Cerebellar nuclear complex (tissue), 1 donor: ENCODE measurements around the gene SCIMP.
"Not testable (repeated sequence)": the region's sequence is repeated elsewhere in the genome, so short reads cannot be mapped to it uniquely, and the experiment has no call there.

Source experiments
- DNase-seq, 2 experiments: peaks; one replicate each; lab custom pipeline; 2025; lab: John Stamatoyannopoulos, UW

SCIMP gene

DNA sequence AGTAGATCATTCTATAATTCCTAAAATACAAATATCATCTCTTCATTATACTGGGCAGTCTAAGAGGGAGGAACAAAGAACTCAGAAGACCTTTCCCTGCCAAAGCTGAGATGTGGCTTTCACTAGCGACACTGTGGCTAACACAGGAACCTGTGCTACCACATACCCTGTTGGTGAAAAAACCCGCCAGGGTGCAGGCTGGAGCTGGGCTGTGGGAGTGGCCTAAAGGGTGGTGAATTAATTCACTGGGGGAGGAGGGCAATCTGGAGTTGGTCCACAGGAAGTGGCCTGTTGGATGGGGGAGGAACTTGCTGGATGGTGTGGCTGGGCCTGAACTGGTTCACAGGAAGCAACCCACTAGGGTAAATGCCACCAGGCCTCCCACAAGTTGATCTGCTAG lies 50.4 kb downstream of the SCIMP start:
- no peak for DNase-seq

DNA sequence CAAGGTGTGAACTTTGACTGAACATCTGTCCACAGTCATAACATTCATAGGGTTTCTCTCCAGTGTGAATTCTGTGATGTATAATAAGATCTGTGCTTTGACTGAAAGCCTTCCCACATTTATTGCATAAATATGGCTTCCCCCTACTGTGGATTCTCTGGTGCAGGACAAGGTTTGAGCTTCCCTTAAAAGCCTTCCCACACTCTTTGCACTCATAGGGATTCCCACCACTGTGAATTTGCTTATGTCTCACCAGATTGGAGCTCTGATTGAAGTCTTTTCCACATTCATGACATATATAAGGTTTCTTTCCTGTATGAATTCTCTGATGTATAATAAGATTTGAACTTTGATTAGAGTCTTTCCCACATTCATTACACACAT lies 51.3 kb downstream of the SCIMP start:
- no peak for DNase-seq

- no peak for DNase-seq
Observed at GRCh38 chr17:5182597-5183409, 51.9 kb downstream of the SCIMP start.

DNA sequence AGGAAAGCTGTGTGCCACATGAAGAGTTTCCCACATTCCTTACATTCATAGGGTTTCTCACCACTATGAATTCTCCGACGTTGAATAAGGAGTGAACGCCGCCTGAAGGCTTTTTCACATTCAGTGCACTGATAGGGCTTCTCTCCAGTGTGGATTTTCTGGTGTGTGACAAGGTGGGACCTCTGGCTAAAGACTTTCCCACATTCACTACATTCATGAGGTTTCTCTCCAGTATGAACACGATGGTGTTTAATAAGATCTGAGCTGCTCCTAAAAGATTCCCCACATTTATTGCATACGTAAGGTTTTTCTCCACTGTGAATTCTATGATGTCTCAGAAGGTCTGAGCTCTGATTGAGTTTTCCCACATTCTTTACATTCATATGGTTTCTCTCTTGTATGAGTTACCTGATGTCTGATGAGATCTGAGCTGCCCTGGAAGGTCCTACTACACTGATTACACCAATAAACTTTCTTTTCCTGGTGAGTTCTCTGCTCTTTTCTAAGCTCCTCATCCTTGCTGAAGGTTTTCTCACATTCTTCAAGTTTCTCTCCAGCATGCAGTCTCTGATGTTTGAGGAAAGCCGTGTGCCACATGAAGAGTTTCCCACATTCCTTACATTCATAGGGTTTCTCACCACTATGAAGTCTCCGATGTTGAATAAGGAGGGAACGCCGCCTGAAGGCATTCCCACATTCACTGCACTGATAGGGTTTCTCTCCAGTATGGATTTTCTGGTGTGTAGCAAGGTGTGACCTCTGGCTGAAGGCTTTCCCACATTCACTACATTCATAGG lies 53.0 kb downstream of the SCIMP start:
- no peak for DNase-seq

DNA sequence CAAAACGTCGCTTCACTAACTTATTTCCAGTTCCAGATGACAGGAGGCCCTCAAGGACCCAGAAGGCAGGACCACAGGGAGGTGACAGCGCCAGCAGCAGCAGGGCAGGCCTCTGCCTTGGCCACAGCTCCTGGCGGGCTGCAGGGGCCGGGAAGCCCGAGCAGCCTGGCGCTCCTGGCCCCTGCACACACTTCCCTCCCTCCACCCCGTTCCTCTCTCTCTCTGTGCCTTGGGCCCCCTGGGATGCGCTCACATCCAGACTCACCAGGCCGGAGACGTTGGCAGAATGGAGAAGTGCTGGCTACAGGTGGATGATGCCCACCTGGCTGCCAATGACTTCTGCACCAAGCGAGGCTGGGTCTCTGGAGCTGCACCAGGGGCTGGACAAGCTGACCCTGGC lies 55.7 kb downstream of the SCIMP start:
- DNase-seq = no peak

DNA sequence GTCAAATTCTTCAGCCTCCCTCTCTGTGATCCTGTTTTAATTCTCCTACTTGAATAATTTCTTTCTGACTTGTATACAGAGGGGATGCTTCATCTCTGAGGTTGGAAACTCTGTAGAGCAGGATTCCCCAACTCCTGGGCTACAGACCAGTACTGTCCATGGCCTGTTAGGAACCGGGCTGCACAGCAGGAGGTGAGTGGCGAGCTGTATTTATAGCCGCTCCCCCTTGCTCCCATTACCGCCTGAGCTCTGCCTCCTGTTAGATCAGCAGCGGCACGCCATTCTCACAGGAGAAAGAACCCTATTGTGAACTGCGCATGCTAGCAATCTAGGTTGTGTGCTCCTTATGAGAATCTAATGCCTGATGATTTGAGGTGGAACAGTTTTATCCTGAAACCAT lies 59.6 kb downstream of the SCIMP start:
- not testable (repeated sequence) for DNase-seq

GRCh38 chr17:5165791-5166564 lies 68.7 kb downstream of the SCIMP start:
- not testable (repeated sequence) for DNase-seq

DNA sequence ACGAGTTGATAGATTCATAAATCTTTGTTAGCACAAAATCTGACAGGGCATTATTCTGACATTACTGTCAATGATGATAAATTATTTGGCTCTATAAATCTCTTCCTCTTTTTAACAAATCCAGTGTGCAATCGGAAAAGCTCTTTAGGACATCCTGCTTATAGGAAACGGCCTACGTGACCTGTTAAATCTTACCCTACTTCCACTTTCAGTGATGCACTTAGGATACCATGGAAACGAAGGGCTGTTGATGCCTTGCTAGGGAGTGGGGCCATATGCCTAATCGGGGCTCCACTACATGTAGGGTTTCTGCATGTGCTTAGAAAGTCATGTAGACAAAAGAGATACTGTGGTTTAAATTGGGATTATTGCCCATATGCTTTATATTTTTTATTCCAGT lies 70.2 kb downstream of the SCIMP start:
- no peak for DNase-seq

DNA sequence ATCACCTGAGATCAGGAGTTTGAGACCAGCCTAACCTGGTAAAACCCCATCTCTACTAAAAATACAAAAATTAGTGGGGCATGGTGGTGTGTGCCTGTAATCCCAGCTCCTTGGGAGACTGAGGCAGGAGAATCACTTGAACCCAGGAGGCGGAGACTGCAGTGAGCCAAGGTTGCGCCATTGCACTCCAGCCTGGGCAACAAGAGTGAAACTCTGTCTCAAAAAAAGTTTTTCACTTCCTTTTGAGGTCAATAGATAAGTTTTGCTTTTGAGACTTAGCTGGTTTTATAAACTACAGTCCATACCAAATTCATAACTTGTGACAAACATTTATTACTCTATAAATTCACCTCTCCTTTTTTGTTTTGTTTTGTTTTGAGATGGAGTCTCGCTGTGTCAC lies 72.9 kb downstream of the SCIMP start:
- DNase-seq = not testable (repeated sequence)

DNA sequence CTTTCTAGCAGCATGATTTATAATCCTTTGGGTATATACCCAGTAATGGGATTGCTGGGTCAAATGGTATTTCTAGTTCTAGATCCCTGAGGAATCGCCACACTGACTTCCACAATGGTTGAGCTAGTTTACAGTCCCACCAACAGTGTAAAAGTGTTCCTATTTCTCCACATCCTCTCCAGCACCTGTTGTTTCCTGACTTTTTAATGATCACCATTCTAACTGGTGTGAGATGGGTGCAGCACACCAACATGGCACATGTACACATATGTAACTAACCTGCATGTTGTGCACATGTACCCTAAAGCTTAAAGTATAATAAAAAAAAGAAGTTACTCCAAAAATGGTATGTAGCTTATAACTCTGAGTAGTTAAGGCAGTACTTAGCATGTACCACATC lies 74.0 kb downstream of the SCIMP start:
- not testable (repeated sequence) for DNase-seq
